ENCODE results near the gene MED12L.

MED12L gene

GRCh38 chr3:151462991-151463390 is 377.5 kb downstream of the MED12L start:
- Histone ChIP-seq H4K20me1 (ENCODE audit: insufficient read depth, low read length) (no peaks in the 10 kb centered on the region), H3K79me2 (ENCODE audit: insufficient read depth, low read length) (no peaks in the 10 kb centered on the region), H3K27ac (ENCODE audit: low read depth, low read length, poor library complexity, severe bottlenecking) (no peak overlapping the region), H3K4me3 (ENCODE audit: low read depth, low read length, poor library complexity, severe bottlenecking) (no peak overlapping the region), H3K4me2 (ENCODE audit: low read length) (no peak overlapping the region), H3K9me2 (ENCODE audit: low read depth, low read length) (no peaks in the 10 kb centered on the region), H3F3A (ENCODE audit: insufficient read depth, low read length) (no peaks in the 10 kb centered on the region), H2AFZ (ENCODE audit: low read length) (no peak overlapping the region), H3K36me3 (ENCODE audit: insufficient read depth, low read length) (no peaks in the 10 kb centered on the region), H3K4me1 (ENCODE audit: insufficient read depth, low read length, severe bottlenecking) (no peaks in the 10 kb centered on the region), H3K27me3 (ENCODE audit: insufficient read depth, low read length) (no peaks in the 10 kb centered on the region), H3K9ac (ENCODE audit: low read length) (no peak overlapping the region), H3K9me3 (ENCODE audit: low read length) (no peaks in the 10 kb centered on the region)
- TF ChIP-seq CTCF (IDR thresholded peaks at IDR 0.05; ENCODE audit: low read length) (no peak), EZH2 (IDR thresholded peaks at IDR 0.05; ENCODE audit: borderline replicate concordance, low read length) (no peak)

- H3K4me1 ChIP-seq (ENCODE audit: insufficient read depth, low read length, severe bottlenecking): no peaks in the 10 kb centered on the region
- H3K36me3 ChIP-seq (ENCODE audit: insufficient read depth, low read length): no peaks in the 10 kb centered on the region
Observed at GRCh38 chr3:151467069-151467468, 381.6 kb downstream of the MED12L start.

GRCh38 chr3:151468284-151468917 is 382.9 kb downstream of the MED12L start:
- Histone ChIP-seq H4K20me1 (ENCODE audit: insufficient read depth, low read length) (no peaks in the 10 kb centered on the region), H3K79me2 (ENCODE audit: insufficient read depth, low read length) (no peaks in the 10 kb centered on the region), H3K9me2 (ENCODE audit: low read depth, low read length) (no peaks in the 10 kb centered on the region), H3K9ac (ENCODE audit: low read length) (no peak overlapping the region), H3K4me2 (ENCODE audit: low read length) (no peak overlapping the region), H3K4me1 (ENCODE audit: insufficient read depth, low read length, severe bottlenecking) (no peaks in the 10 kb centered on the region), H3K27me3 (ENCODE audit: insufficient read depth, low read length) (no peaks in the 10 kb centered on the region), H2AFZ (ENCODE audit: low read length) (no peak overlapping the region), H3K36me3 (ENCODE audit: insufficient read depth, low read length) (no peaks in the 10 kb centered on the region), H3K4me3 (ENCODE audit: low read depth, low read length, poor library complexity, severe bottlenecking) (no peak overlapping the region), H3K9me3 (ENCODE audit: low read length) (no peaks in the 10 kb centered on the region), H3F3A (ENCODE audit: insufficient read depth, low read length) (no peaks in the 10 kb centered on the region), H3K27ac (ENCODE audit: low read depth, low read length, poor library complexity, severe bottlenecking) (no peak overlapping the region)
- TF ChIP-seq EZH2 (IDR thresholded peaks at IDR 0.05; ENCODE audit: borderline replicate concordance, low read length): no peak
- peak; percentile 98 for TF ChIP-seq CTCF (IDR thresholded peaks at IDR 0.05; ENCODE audit: low read length)

More at GRCh38 chr3:151467069-151467468, 381.6 kb downstream of the MED12L start:
- Histone ChIP-seq H3K4me3 (ENCODE audit: low read depth, low read length, poor library complexity, severe bottlenecking) (no peak overlapping the region), H4K20me1 (ENCODE audit: insufficient read depth, low read length) (no peaks in the 10 kb centered on the region), H3K9ac (ENCODE audit: low read length) (no peak overlapping the region), H3K79me2 (ENCODE audit: insufficient read depth, low read length) (no peaks in the 10 kb centered on the region), H3K27me3 (ENCODE audit: insufficient read depth, low read length) (no peaks in the 10 kb centered on the region), H2AFZ (ENCODE audit: low read length) (no peak overlapping the region), H3K27ac (ENCODE audit: low read depth, low read length, poor library complexity, severe bottlenecking) (no peak overlapping the region), H3F3A (ENCODE audit: insufficient read depth, low read length) (no peaks in the 10 kb centered on the region), H3K9me3 (ENCODE audit: low read length) (no peaks in the 10 kb centered on the region), H3K9me2 (ENCODE audit: low read depth, low read length) (no peaks in the 10 kb centered on the region), H3K4me2 (ENCODE audit: low read length) (no peak overlapping the region)
- TF ChIP-seq EZH2 (IDR thresholded peaks at IDR 0.05; ENCODE audit: borderline replicate concordance, low read length) (no peak), CTCF (IDR thresholded peaks at IDR 0.05; ENCODE audit: low read length) (no peak)
